CD4-positive, alpha-beta T cell treated with Interleukin-4 for 4 hours (primary cell): Measurements from ENCODE around the gene ABHD6.
A peak's percentile ranks its signal among the peaks of the same experiment; 100 is the strongest.
"Not testable (repeated sequence)": the region's sequence is repeated elsewhere in the genome, so short reads cannot be mapped to it uniquely, and the experiment has no call there.

Source experiments
- DNase-seq: peaks from one replicate; pipeline ENCODE4 v3.0.0-alpha.2; 2020

ABHD6 gene

DNA sequence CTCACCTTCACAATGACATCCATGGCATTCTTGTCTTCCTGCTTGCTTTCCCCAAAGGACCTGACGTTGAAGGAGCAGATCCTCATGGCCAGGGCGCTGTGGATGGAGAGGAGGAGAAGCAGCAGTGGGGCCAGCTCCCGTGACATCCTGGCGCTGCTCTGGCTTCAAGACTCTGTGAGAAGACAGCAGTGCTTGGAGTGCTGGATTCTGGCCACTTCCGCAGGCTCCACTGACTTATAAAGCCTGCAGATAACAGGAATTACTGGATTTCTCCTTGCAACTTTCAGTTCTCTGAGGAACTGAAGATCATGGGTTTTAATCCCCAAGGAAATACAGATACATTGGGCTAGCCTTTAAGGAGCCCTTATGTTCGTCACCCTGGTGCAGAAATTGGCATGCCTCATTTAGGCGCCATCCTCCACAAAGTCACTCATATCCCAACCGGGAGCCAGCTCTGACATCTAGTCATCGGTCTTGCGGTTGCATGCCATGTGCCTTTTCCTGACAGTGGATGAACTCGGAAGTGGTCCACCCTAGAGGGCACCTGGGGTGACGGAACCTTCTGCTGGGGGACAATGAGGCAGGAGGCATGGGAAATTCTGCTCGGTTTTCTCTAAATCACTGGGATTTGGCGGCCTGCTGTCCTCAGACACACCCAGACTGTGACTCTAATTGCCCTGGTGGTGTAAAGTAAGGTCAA is 26.7 kb upstream of the ABHD6 start, which contains the start of gene DNASE1L3:
TSS of gene DNASE1L3 (minus strand) at position 212 of the 700 bp plus-strand sequence. CDS start at position 146, 66 bp downstream.
- no peak for DNase-seq

- no peak for DNase-seq
Observed at GRCh38 chr3:58214484-58215316, 22.9 kb upstream of the ABHD6 start.

DNA sequence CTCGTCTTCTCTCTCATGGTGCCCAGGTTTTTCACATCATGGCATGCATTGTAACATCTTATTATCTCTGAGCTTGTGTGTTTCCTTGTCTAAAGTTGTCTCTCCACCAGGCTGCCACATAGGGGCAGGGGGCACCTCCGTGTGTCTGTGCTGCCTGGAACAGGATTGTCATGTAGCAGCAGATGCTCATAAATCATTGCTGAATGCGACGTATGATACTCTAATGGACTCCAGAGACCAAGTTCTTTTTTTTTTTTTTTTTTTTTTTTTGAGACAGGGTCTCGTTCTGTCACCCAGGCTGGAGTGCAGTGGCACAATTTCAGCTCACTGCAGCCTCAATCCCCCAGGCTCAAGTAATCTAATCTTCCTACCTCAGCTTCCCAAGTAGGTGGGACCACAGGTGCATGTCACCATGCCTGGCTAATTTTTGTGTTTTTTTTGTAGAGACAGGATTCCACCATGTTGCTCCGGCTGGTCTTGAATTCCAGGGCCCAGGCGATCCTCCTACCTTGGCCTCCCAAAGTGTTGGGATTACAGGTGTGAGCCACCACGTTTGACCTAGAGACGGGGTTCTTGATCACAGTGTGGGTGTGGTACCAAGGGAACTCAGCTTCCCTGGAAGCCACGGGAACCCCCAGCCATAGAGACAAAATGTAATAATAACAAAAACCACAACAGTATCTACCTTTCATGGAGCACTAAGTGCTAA is 22.1 kb upstream of the ABHD6 start:
- DNase-seq, result no peak

DNA sequence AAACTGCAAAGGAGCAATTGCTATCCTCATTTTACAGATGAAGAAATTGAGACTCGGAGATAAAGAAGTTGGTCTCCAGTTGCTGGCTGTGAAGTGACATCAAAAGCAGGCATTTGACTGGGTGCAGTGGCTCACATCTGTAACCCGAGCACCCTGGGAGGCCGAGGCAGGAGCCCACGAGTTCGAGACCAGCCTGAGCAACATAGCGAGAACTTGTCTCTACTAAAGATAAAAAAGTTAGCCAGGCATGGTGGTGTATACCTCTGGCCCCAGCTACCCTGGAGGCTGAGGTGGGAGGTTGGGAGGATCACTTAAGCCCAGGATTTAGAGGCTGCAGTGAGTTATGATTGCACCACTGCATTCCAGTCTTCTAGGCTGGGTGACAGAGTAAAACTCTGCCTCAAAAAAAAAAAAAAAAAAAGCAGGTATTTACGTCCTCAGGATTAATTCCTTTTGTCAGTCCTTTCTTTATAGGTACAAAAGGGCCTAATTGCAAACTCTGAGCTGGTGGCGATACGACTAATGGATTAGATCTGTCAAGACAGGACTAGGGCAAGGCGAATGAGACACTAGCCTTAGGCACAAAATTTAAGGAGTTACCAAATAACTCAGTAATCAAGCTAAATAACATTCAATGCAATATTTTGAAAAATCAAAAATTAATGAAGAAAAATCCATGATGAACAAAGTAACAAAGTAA is 20.9 kb upstream of the ABHD6 start:
- DNase-seq, result no peak

DNA sequence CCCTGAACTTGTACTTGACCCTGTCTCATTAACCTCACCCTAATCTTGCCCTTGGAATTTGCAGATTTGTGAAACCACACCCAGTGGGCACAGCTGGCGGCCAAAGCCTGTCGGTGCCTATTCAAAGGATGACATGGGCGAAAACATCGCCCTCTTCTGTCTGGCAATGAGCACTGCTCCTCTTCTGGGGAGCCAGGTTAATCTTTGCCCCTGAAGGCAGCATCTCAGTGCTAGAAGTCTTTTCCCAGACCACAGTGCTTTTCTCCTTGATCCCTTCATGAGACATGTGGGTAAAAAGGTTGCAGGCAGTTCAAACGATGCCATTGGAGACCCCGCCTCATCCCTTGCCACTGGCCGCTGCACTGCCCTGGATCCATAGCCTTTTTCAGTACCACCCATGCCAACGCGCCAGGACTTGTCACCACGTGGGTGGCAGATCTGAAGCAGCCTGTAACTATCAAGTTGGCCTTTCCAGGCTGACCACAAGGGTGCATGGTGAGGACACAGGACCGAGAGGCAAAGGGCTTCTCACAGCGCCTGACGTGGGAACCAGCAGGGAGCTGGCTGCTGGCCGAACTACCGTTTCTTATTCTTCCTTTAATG is 20.3 kb upstream of the ABHD6 start:
- peak; percentile 58 for DNase-seq

- DNase-seq, result no peak
Observed at GRCh38 chr3:58218904-58219303, 18.7 kb upstream of the ABHD6 start.

DNA sequence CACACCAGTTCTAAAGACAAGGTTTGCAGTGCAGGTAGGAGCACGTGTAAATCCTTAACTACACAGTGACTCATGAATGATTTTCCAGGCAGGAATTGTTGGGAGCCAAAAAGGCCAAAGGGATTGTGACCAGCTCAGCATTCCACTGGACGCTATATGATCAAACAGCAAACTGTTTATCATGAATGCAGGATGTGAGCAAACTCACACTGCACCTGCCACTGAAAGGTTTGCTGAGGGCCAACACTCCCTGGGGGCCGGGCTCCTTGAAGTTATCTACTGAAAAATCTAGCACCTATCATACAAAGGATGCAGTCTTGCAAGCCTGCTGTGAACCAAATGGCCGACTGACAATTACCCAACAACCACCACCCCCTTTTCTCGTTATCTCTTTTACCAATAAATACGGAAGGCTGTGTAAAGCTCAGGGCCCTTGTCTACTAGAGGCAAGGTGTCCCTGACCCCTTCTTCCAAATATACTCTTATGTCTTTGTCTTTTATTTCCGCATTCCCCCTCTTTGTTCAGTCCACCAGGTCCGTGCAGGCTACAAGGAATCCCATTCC is 15.3 kb upstream of the ABHD6 start:
- no peak for DNase-seq

DNA sequence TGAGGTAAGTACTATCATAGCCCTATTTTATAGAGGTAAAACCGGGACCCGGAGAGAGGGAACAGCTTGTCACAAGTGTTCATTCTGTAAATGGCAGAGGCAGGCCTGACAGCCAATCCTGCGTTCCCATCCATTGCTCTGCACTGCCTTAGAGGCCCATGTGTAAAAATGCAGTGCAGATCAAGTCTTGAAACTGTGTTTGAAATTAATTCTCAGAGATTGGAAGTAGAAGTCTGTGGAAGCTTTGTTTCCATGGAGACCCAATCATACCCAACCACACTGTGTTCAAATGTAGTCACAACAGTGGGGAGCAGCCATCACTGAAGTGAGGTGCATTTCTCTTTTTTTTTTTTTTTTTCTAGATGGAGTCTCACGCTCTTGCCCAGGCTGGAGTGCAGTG is 13.7 kb upstream of the ABHD6 start:
- DNase-seq, result no peak

GRCh38 chr3:58227933-58228332 is 9.7 kb upstream of the ABHD6 start:
- DNase-seq, result not testable (repeated sequence)

DNA sequence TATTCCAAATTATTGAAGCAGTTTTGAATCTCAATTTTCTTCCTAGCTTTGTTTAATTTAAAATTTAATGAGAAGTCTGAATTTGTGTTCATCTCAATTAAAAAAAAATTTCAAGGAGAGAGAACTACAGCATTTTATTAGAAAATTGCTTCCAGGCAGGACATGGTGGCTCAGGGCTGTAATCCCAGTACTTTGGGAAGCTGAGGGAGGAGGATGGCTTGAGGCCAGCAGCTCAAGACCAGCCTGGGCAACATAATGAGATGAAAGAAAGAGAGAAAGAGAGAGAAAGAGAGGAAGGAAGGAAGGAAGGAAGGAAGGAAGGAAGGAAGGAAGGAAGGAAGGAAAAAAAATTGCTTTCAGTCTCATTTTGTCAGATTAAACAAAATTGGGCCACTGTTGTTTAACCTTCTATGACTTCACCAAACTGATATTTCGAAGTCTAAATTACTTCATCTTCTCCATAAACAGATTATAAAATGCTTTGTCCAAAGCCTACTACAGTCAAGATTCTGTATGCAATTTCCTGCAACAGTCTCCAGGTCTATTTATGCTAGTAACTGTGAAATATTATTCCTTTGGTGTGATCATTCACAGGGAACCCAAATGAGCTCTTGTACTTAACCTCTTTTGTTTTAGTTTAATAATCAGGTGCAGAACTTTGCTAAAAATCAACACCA is 6.6 kb upstream of the ABHD6 start:
- DNase-seq, result no peak

DNA sequence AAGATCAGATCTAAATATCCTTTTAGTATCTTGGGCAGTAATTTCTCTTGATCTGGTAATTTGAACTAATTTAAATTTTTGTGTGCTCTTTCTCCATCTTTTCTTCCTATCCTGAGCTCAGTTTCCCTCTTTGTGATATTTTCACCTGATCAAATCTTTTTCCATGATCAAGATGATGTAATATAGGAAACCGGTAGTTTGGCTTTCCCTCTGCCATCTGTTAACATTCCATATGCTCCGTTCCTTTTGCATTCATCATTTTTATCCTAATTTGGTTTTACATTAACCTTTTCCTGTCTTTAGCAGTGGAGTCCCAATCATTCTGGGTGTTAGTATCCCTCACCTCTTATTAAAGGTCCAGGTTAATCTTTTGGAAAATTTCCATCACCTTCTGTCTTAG is 5.9 kb upstream of the ABHD6 start:
- DNase-seq, result no peak

DNA sequence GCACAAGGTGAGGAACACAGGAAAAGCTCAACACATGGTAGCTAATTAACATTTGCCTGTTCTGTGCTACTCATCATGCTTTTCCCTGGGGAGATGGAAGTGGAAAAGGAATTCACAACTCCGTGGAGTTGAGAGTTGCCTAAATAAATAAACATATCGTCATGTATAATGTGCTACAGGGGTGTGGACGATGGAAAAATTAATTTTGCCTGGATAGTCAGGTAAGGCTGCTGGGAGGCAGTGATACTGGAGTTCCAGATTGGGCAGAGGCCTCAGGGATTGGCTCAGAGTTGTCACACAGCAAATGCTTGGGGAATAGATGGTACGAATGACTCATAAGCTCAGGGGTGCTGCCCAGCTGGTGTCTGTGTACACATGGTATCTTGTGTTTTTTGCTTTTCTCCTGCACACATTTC is 3.1 kb upstream of the ABHD6 start:
- DNase-seq, result no peak

- DNase-seq, result no peak
Observed at GRCh38 chr3:58235970-58236369, 1.6 kb upstream of the ABHD6 start.

DNA sequence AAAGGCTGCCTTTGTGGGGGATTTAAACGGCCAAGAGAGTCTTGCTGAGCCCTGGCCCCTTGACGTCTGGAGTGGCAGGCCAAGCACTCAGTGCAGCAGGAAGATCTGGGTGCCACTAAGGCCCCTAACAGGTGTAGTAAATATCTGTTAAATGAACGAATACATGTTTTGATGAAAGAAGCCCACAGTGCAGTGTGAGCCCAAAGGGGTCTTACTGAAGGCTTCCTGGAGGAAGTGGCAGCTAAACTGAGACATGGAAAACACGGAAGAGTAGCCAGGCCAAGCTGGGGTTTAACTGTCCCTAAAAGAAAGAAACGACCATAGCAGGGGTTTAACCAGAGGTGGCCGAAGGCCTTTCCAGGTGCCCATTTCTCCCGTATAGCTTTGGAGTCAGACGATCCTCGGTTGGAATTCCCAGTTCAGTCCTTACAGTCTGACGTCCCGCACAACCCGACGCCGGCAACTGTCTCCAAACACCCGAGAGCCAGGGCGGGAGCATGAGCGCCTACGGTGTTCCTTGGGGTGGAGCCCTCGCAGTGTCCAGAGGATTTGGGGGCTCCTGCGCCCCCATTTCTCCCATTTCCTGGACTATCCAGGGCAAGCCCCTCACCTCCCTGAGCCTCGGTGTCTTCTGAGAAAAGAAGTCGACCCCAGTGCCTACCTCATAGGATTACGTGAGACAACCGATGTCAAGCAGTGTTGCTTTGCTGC is 910 bp upstream of the ABHD6 start:
- no peak for DNase-seq

DNA sequence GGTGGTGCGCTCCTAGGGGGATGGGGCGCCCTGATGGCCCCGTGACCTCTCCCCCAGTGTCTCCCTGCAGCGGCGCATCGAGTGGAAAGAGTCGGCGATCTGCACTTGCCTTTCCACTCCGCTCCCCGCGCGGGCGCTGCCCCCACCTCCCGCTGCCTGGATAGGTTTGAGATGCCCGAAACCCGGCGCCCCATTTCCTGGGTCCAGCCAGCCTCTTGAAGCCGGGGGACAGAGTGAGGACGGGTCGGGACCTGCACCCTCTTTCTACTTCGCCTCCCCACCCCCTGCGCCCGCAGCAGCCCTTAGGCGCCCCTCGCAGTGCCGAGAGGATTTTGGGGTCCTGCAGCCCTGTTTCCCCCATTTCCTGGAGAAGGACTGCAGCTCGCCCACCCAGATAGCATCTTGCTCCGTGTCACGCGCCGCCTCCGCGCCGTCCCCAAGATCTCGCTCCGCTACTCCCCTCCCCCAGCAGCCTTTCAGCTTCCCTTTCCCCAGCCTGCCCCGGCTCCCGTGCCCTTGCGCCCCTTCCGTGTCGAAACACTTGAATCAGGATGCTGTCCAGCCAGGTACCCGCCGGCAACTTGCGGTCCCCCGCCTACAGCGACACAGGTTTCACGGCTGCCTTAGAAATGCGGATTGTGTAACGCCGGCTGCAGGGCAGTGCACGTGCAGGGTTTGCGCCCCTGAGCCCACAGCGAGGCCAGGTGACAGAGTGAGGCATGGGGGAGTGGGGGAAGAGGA is 519 bp downstream of the ABHD6 start:
- peak; percentile 50 for DNase-seq

- DNase-seq, result no peak
Observed at GRCh38 chr3:58238830-58239229, 1.2 kb downstream of the ABHD6 start.

- DNase-seq, result no peak
Observed at GRCh38 chr3:58241306-58242044, 3.9 kb downstream of the ABHD6 start.

DNA sequence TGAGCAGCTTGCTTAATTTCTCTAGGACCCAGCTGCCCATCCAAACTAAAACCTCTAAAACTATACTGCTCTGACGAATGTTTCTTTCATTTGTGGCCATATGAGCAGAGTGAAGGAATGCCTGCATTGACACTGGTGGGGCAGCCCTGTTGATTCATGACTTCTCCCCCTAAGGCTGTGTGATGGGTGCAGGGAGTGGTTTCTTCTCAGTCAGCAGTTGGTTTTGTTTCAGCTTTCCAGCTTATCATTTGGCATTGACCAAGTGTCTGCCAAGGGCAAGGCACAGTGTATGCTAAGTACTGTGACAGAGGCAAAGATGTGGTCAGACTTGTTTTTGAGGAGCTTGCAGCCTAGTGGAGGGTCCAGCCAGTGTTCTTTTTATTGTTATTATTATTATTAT is 4.7 kb downstream of the ABHD6 start:
- DNase-seq, result no peak

- not testable (repeated sequence) for DNase-seq
Observed at GRCh38 chr3:58242860-58243259, 5.3 kb downstream of the ABHD6 start.
